ENCODE measurements around the gene ESAM. TPM values are rescaled to one million over a fixed set of nuclear protein-coding genes. Genes with fewer than 3 reads are reported as not detected.

ESAM gene
- total RNA-seq, 1 experiment from 2014 or later = 0.92 TPM

GRCh38 chr11:124757320-124757719 is 4.8 kb downstream of the ESAM start:
- Mint-ChIP-seq H3K27ac (no peak overlapping the region), H3K27me3 (ENCODE audit: low read depth) (peaks cover 72% of the 10 kb centered on the region), H3K36me3 (ENCODE audit: insufficient read depth in 1 of 3, low read depth in 3 of 3) (no peaks in the 10 kb centered on the region), H3K4me1 (peaks cover 33 to 63% of the 10 kb centered on the region in 2 experiments), H3K4me3 (peak overlapping the region in 1 of 2 experiments; percentile 18; a peak in 1 of 5 replicates), H3K9me3 (peaks cover 0 to 9% of the 10 kb centered on the region in 2 experiments; a peak in 3 of 5 replicates)
- no peaks in the 10 kb centered on the region for H4K20me1 ChIP-seq (ENCODE audit: control insufficient read depth, insufficient read depth, insufficient read length)
- no peak overlapping the region for H2BK120ac ChIP-seq (ENCODE audit: low read depth, low read length, poor library complexity, severe bottlenecking)
- no peak overlapping the region for H3K9ac ChIP-seq (ENCODE audit: extremely low read depth, insufficient read length, low read length)
- no peak overlapping the region for H3K18ac ChIP-seq (ENCODE audit: insufficient read length, low read depth, low read length)
- H3T11ph ChIP-seq (ENCODE audit: low read length) = no peak overlapping the region
- no peak overlapping the region for H2BK12ac ChIP-seq (ENCODE audit: insufficient read length, low read depth, low read length)
- no peak overlapping the region for H3K56ac ChIP-seq (ENCODE audit: insufficient read length, low read depth, low read length)
- DNase-seq = no peak
- no CpG with 5 or more reads among the region's 3 CpGs for WGBS (ENCODE audit: extremely low coverage, insufficient read length, low lambda C conversion rate)
- no peak overlapping the region for H2BK15ac ChIP-seq (ENCODE audit: low read depth, low read length)
- TF ChIP-seq, protein P1, sequence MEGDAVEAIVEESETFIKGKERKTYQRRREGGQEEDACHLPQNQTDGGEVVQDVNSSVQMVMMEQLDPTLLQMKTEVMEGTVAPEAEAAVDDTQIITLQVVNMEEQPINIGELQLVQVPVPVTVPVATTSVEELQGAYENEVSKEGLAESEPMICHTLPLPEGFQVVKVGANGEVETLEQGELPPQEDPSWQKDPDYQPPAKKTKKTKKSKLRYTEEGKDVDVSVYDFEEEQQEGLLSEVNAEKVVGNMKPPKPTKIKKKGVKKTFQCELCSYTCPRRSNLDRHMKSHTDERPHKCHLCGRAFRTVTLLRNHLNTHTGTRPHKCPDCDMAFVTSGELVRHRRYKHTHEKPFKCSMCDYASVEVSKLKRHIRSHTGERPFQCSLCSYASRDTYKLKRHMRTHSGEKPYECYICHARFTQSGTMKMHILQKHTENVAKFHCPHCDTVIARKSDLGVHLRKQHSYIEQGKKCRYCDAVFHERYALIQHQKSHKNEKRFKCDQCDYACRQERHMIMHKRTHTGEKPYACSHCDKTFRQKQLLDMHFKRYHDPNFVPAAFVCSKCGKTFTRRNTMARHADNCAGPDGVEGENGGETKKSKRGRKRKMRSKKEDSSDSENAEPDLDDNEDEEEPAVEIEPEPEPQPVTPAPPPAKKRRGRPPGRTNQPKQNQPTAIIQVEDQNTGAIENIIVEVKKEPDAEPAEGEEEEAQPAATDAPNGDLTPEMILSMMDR (conservative IDR thresholded peaks at IDR 0.05) = no peak
- H3K9me3 ChIP-seq (ENCODE audit: control insufficient read depth, low read depth, low read length) = no peaks in the 10 kb centered on the region
- peaks cover 3% of the 10 kb centered on the region; the same call in 1 of the 2 replicates for H3K4me1 ChIP-seq (ENCODE audit: insufficient read depth, low read length)
- H3K14ac ChIP-seq (ENCODE audit: insufficient read depth, low read length) = no peak overlapping the region
- H2AK5ac ChIP-seq (ENCODE audit: insufficient read length, low read length) = no peak overlapping the region
- no peak overlapping the region for H4K8ac ChIP-seq (replicated peaks; ENCODE audit: insufficient read length, low read depth, low read length)
- no peak overlapping the region for H4K91ac ChIP-seq (ENCODE audit: insufficient read length, low read depth, low read length)
- H3K4ac ChIP-seq (ENCODE audit: low read depth, low read length) = no peak overlapping the region
- no peak overlapping the region for H3K4me2 ChIP-seq (ENCODE audit: insufficient read depth, insufficient read length, low read length)
- H2BK5ac ChIP-seq (ENCODE audit: insufficient read length, low read length) = no peak overlapping the region
- peaks cover 88% of the 10 kb centered on the region for H3K27me3 ChIP-seq (ENCODE audit: insufficient read depth, low read length)
- H3K79me2 ChIP-seq (ENCODE audit: insufficient read depth, low read length) = no peaks in the 10 kb centered on the region
- H3K23ac ChIP-seq (ENCODE audit: insufficient read length, low read depth, low read length) = no peak overlapping the region
- no peak overlapping the region for H4K5ac ChIP-seq (ENCODE audit: insufficient read length, low read depth, low read length)
- peaks cover 17% of the 10 kb centered on the region for H3K23me2 ChIP-seq (ENCODE audit: insufficient read length, low read depth, low read length, poor library complexity, severe bottlenecking)
- H2AFZ ChIP-seq (ENCODE audit: low read length) = no peak overlapping the region
- H2BK20ac ChIP-seq (ENCODE audit: low read depth, low read length, poor library complexity, severe bottlenecking) = no peak overlapping the region
- no peaks in the 10 kb centered on the region for H3K79me1 ChIP-seq (ENCODE audit: insufficient read depth, low read depth, low read length, poor library complexity, severe bottlenecking)
- no peak overlapping the region for H3K27ac ChIP-seq (ENCODE audit: insufficient read length, low read depth, low read length)

All from H9 (cell line).